Nephron (organoid): Measurements from ENCODE around the gene SAC3D1.
"Not testable (repeated sequence)": the region's sequence is repeated elsewhere in the genome, so short reads cannot be mapped to it uniquely, and the experiment has no call there.

Source experiments
- H3K27ac Mint-ChIP-seq, 3 experiments: 2 replicates each; pipeline ENCODE4 v1.8.0; 2020; ENCODE audit warnings: mixed read lengths in 3 of 3, mild to moderate bottlenecking in 2 of 3, moderate library complexity in 1 of 3
- H3K27me3 Mint-ChIP-seq: 2 replicates; pipeline ENCODE4 v1.8.0; 2021; ENCODE audit warnings: low read depth, mild to moderate bottlenecking, moderate library complexity, mixed read lengths
- H3K36me3 Mint-ChIP-seq: 2 replicates; pipeline ENCODE4 v1.8.0; 2020; ENCODE audit warnings: low read depth, mixed read lengths
- H3K4me1 Mint-ChIP-seq: 2 replicates; pipeline ENCODE4 v1.8.0; 2020; ENCODE audit warnings: mixed read lengths
- H3K4me3 Mint-ChIP-seq, 3 experiments: 2 replicates each; pipeline ENCODE4 v1.8.0; 2020; ENCODE audit warnings: mild to moderate bottlenecking in 3 of 3, mixed read lengths in 3 of 3, moderate library complexity in 2 of 3
- H3K9me3 Mint-ChIP-seq: 2 replicates; pipeline ENCODE4 v1.8.0; 2020; ENCODE audit warnings: mixed read lengths
- TF ChIP-seq, protein P1 (sequence below), 3 experiments: fragments of 200-600 bp; sonication (generic); IDR thresholded peaks; one replicate each; pipeline ENCODE4 v1.5.0; 2021; ENCODE audit warnings: antibody characterized with exemption in 3 of 3; ENCODE audit not compliant: unreplicated experiment in 3 of 3

The SAC3D1 gene

GRCh38 chr11:65017937-65018336 lies 23.1 kb upstream of the SAC3D1 start:
- peaks cover 4% of the 10 kb centered on the region for H3K9me3 Mint-ChIP-seq
- peak overlapping the region in 2 of 3 experiments; percentile 5 to 27 for H3K4me3 Mint-ChIP-seq
- TF ChIP-seq, protein P1, sequence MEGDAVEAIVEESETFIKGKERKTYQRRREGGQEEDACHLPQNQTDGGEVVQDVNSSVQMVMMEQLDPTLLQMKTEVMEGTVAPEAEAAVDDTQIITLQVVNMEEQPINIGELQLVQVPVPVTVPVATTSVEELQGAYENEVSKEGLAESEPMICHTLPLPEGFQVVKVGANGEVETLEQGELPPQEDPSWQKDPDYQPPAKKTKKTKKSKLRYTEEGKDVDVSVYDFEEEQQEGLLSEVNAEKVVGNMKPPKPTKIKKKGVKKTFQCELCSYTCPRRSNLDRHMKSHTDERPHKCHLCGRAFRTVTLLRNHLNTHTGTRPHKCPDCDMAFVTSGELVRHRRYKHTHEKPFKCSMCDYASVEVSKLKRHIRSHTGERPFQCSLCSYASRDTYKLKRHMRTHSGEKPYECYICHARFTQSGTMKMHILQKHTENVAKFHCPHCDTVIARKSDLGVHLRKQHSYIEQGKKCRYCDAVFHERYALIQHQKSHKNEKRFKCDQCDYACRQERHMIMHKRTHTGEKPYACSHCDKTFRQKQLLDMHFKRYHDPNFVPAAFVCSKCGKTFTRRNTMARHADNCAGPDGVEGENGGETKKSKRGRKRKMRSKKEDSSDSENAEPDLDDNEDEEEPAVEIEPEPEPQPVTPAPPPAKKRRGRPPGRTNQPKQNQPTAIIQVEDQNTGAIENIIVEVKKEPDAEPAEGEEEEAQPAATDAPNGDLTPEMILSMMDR (IDR thresholded peaks at IDR 0.05; ENCODE audit: unreplicated experiment in 3 of 3): no peak
- H3K4me1 Mint-ChIP-seq: peaks cover 8% of the 10 kb centered on the region
- H3K27me3 Mint-ChIP-seq: peaks cover 3% of the 10 kb centered on the region
- no peak overlapping the region for H3K27ac Mint-ChIP-seq
- H3K36me3 Mint-ChIP-seq: peaks cover 35% of the 10 kb centered on the region

DNA sequence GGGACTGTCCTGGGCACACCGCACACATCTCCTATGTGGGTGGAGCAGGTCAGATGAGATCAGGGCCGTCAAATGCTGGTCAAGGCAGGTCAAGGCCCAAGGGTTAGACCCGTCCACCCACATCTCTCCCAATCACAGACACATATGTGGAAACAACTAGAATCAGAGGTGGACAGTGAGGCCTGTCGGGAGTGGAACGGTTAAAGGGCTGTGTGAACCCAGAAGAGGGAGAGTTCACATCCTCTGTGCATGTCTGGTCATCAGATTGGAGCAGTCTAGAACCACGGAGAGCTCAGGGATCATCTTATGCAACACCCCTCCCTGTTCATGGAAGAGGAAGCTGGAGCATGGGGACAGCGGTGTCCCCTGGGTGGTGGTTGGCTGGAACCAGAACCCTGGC lies 21.2 kb upstream of the SAC3D1 start:
- no peak overlapping the region for H3K4me3 Mint-ChIP-seq
- H3K9me3 Mint-ChIP-seq: peaks cover 4% of the 10 kb centered on the region
- no peak overlapping the region for H3K27ac Mint-ChIP-seq
- peaks cover 3% of the 10 kb centered on the region for H3K27me3 Mint-ChIP-seq
- peaks cover 35% of the 10 kb centered on the region for H3K36me3 Mint-ChIP-seq
- peaks cover 5% of the 10 kb centered on the region for H3K4me1 Mint-ChIP-seq
- TF ChIP-seq, protein P1 (IDR thresholded peaks at IDR 0.05; ENCODE audit: unreplicated experiment in 3 of 3): no peak

DNA sequence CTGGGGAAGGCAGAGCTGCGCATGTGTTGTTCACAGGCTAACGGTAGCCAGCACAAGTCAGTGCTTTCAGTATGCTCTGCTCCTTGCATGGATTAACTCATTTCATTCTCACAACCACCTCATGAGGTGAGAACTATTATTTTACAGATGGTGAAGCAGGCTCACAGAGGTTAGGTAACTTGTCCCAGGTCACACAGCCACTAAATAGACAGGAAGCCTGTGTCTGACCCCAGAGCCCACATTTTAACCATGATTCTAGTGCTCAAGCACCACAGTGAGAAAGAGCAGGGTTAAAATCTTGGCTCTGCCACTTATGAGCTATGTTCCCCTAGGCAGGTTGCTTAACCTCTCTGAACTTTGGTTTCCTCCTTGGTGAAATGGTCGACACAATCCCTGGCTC lies 20.0 kb upstream of the SAC3D1 start:
- peaks cover 5% of the 10 kb centered on the region for H3K4me1 Mint-ChIP-seq

GRCh38 chr11:65021509-65021908 lies 19.5 kb upstream of the SAC3D1 start:
- peaks cover 30% of the 10 kb centered on the region for H3K36me3 Mint-ChIP-seq

More for the DNA sequence above, 20.0 kb upstream of the SAC3D1 start:
- TF ChIP-seq, protein P1 (IDR thresholded peaks at IDR 0.05; ENCODE audit: unreplicated experiment in 3 of 3): no peak
- peaks cover 35% of the 10 kb centered on the region for H3K36me3 Mint-ChIP-seq
- H3K9me3 Mint-ChIP-seq: peaks cover 4% of the 10 kb centered on the region
- H3K27me3 Mint-ChIP-seq: peaks cover 3% of the 10 kb centered on the region
- no peak overlapping the region for H3K4me3 Mint-ChIP-seq
- H3K27ac Mint-ChIP-seq: no peak overlapping the region

DNA sequence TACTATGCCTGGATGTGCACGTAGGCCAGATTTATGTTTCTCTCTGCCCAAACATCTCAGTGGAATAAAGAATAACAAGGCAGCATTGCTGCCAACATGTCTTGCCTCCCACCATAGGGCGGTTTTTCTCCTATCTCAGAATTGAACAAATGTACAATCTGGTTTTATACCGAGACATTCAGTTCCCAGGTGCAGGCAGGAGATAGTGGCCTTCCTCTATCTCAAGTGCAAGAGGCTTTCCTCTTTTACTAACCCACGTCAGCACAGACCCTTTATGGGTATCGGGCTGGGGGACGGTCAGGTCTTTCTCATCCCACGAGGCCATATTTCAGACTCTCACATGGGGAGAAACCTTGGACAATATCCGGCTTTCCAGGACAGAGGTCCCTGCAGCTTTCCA lies 17.5 kb upstream of the SAC3D1 start:
- not testable (repeated sequence) for H3K9me3 Mint-ChIP-seq

More at GRCh38 chr11:65021509-65021908, 19.5 kb upstream of the SAC3D1 start:
- H3K27ac Mint-ChIP-seq: no peak overlapping the region
- TF ChIP-seq, protein P1 (IDR thresholded peaks at IDR 0.05; ENCODE audit: unreplicated experiment in 3 of 3): no peak
- peaks cover under 1% of the 10 kb centered on the region for H3K4me1 Mint-ChIP-seq
- no peak overlapping the region for H3K4me3 Mint-ChIP-seq
- H3K9me3 Mint-ChIP-seq: peaks cover 1% of the 10 kb centered on the region
- H3K27me3 Mint-ChIP-seq: peaks cover 3% of the 10 kb centered on the region

GRCh38 chr11:65026810-65027209 lies 14.2 kb upstream of the SAC3D1 start:
- Mint-ChIP-seq H3K4me1 (peaks cover 9% of the 10 kb centered on the region), H3K9me3 (no peaks in the 10 kb centered on the region), H3K36me3 (peaks cover 5% of the 10 kb centered on the region), H3K27me3 (no peaks in the 10 kb centered on the region), H3K27ac (peak overlapping the region; percentile 71 to 92 (median 73)), H3K4me3 (peak overlapping the region; percentile 82)
- TF ChIP-seq, protein P1 (IDR thresholded peaks at IDR 0.05; ENCODE audit: unreplicated experiment in 3 of 3): no peak

More for the DNA sequence above, 17.5 kb upstream of the SAC3D1 start:
- Mint-ChIP-seq H3K27ac (peak overlapping the region; percentile 5 to 75 (median 20)), H3K36me3 (peaks cover 14% of the 10 kb centered on the region)
- H3K4me3 Mint-ChIP-seq, H3K4me1 Mint-ChIP-seq, H3K27me3 Mint-ChIP-seq: not testable (repeated sequence)
